Forelimb muscle (tissue), 1 donor: Measurements from ENCODE around the gene BCL2A1. TPM values are rescaled to one million over a fixed set of nuclear protein-coding genes. Genes with fewer than 3 reads are reported as not detected.
"Not testable (repeated sequence)": the region's sequence is repeated elsewhere in the genome, so short reads cannot be mapped to it uniquely, and the experiment has no call there.

Source experiments
- DNase-seq: peaks from one replicate; pipeline ENCODE4 v3.0.0-alpha.2; 2013; ENCODE audit warnings: low read depth
- polyA plus RNA-seq: library from polyadenylated mRNA; unstranded; fragments of 120-200 nt; gene quantifications from one replicate; pipeline ENCODE4 v1.2.1, GENCODE V29; 2013; ENCODE audit not compliant: insufficient read length

BCL2A1 gene
- polyA plus RNA-seq, 1 donor, result 0.28 TPM

GRCh38 chr15:79989183-79989582 lies 18.2 kb upstream of the BCL2A1 start:
- DNase-seq, result no peak

GRCh38 chr15:79988448-79989117 lies 17.6 kb upstream of the BCL2A1 start:
- DNase-seq, result no peak

GRCh38 chr15:79987969-79988368 lies 17.0 kb upstream of the BCL2A1 start:
- DNase-seq, result no peak

GRCh38 chr15:79987569-79987955 lies 16.6 kb upstream of the BCL2A1 start:
- DNase-seq, result no peak

- DNase-seq, result no peak
Measured at GRCh38 chr15:79981831-79982455, 10.9 kb upstream of the BCL2A1 start.

GRCh38 chr15:79978655-79979514 lies 7.9 kb upstream of the BCL2A1 start:
- DNase-seq, result no peak

- no peak for DNase-seq
Measured at GRCh38 chr15:79978260-79978654, 7.3 kb upstream of the BCL2A1 start.

- no peak for DNase-seq
Measured at GRCh38 chr15:79977431-79978054, 6.5 kb upstream of the BCL2A1 start.

- no peak for DNase-seq
Measured at GRCh38 chr15:79973456-79974195, 2.6 kb upstream of the BCL2A1 start.

- no peak for DNase-seq
Measured at GRCh38 chr15:79972863-79973262, 1.9 kb upstream of the BCL2A1 start.

- no peak for DNase-seq
Measured at GRCh38 chr15:79970181-79970580, 815 bp downstream of the BCL2A1 start.

GRCh38 chr15:79969146-79969545 lies 1.9 kb downstream of the BCL2A1 start:
- no peak for DNase-seq

- no peak for DNase-seq
Measured at GRCh38 chr15:79967298-79968182, 3.5 kb downstream of the BCL2A1 start.

- no peak for DNase-seq
Measured at GRCh38 chr15:79966634-79967297, 4.2 kb downstream of the BCL2A1 start.

GRCh38 chr15:79965846-79966630 lies 5.0 kb downstream of the BCL2A1 start:
- DNase-seq, result no peak

GRCh38 chr15:79964232-79964805 lies 6.7 kb downstream of the BCL2A1 start:
- DNase-seq, result no peak

- not testable (repeated sequence) for DNase-seq
Measured at GRCh38 chr15:79962921-79963320, 8.1 kb downstream of the BCL2A1 start.

GRCh38 chr15:79962178-79962577 lies 8.8 kb downstream of the BCL2A1 start:
- DNase-seq, result no peak
